Measurements from ENCODE around the gene NRN1. TPM values are rescaled to one million over a fixed set of nuclear protein-coding genes. Genes with fewer than 3 reads are reported as not detected.

NRN1 gene
- polyA plus RNA-seq, 1 donor (not counting 4 experiments of a cell fraction or from before 2014, with no cell fraction given) = 5.7 TPM

DNA sequence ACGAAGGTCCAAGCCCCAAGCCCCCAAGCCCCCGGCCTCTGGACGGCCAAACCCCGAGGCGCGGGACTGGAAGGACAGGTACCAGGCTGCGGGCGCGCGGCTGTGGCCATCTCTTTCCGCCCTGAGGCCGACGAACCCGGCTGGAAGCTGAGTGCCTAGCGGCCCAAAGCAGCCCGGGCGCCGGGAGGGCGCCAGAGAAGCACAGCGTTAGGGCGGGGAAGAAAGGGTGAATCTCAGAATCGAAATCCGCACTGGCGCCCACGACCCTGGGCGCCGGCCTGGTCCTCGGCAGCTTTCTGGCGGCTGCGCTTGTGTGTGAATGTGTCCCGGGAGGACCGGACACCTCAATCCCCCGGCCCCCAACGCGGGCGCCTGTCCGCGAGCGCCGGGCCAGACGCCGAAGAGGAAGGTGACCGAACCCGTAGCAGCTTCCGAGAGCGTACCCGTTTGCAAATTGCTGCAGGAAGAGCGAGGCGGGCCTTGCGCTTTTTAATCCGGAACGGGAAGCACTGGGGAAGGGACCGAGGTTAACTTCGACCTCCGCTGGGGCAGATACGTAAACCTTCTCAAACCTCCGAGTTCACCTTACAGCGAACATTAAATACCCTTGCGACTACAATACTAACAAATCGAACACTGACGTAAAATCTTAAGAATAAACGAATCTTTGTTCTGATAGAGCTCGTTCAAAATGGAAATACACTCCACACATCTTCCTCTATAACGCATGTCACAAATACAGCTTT is 2.9 kb downstream of the NRN1 start:
- no peak for FAIRE-seq
- Histone ChIP-seq H3K9ac (ENCODE audit: control insufficient read depth, extremely low read depth, insufficient read depth, low read length) (peak overlapping the region; percentile 18), H3K9me3 (ENCODE audit: control insufficient read depth, low read depth, low read length) (peaks cover 11% of the 10 kb centered on the region), H3K36me3 (ENCODE audit: control insufficient read depth in 2 of 2, extremely low read depth in 1 of 2, insufficient read depth in 2 of 2, low read length in 2 of 2) (no peaks in the 10 kb centered on the region), H4K20me1 (ENCODE audit: control insufficient read depth, extremely low read depth, insufficient read depth, low read length) (no peaks in the 10 kb centered on the region), H3K4me3 (ENCODE audit: control insufficient read depth in 2 of 3, extremely low read depth in 1 of 3, insufficient read depth in 2 of 3, low read depth in 1 of 3, low read length in 3 of 3) (peak overlapping the region in 2 of 3 experiments; percentile 36 to 58), H3K79me2 (ENCODE audit: control insufficient read depth, insufficient read depth, low read length) (no peaks in the 10 kb centered on the region), H3K4me1 (ENCODE audit: control insufficient read depth, extremely low read depth, insufficient read depth, low read length) (peaks cover under 1% of the 10 kb centered on the region), H3K27me3 (ENCODE audit: control insufficient read depth, extremely low read depth, insufficient read depth, low read length) (peaks cover 100% of the 10 kb centered on the region), H3K27ac (ENCODE audit: control insufficient read depth, insufficient read depth, low read length) (no peak overlapping the region), H2AFZ (ENCODE audit: control insufficient read depth, low read length) (peak overlapping the region; percentile 36), H3K9me1 (ENCODE audit: control insufficient read depth, extremely low read depth, insufficient read depth, low read length) (no peaks in the 10 kb centered on the region), H3K4me2 (ENCODE audit: control insufficient read depth, extremely low read depth, insufficient read depth, low read depth, low read length) (peak overlapping the region; percentile 46)
- no peak for DNase-seq (ENCODE audit: low read depth, low spot score)
- TF ChIP-seq EZH2 (IDR thresholded peaks at IDR 0.05; ENCODE audit: low read length) = peak; percentile 87
- TF ChIP-seq CTCF (optimal IDR thresholded peaks at IDR 0.05 in 1 of 3, IDR thresholded peaks at IDR 0.05 in 1 of 3, conservative IDR thresholded peaks at IDR 0.05 in 1 of 3; ENCODE audit: extremely low read depth in 1 of 3, insufficient read depth in 2 of 3, low read length in 3 of 3) = no peak
- dilution Hi-C loops (cut with MboI; ENCODE audit: extremely low pct_ligation_motif_present, low sequenced_read_pairs) = no loop called here

- no peak overlapping the region for H3K27ac ChIP-seq (ENCODE audit: control insufficient read depth, insufficient read depth, low read length)
- H3K9me1 ChIP-seq (ENCODE audit: control insufficient read depth, extremely low read depth, insufficient read depth, low read length) = no peaks in the 10 kb centered on the region
- peak overlapping the region; percentile 46 for H3K4me2 ChIP-seq (ENCODE audit: control insufficient read depth, extremely low read depth, insufficient read depth, low read depth, low read length)
- dilution Hi-C loops (cut with MboI; ENCODE audit: extremely low pct_ligation_motif_present, low sequenced_read_pairs) = no loop called here
- H3K9me3 ChIP-seq (ENCODE audit: control insufficient read depth, low read depth, low read length) = peaks cover 11% of the 10 kb centered on the region
- peak overlapping the region in 2 of 3 experiments; percentile 36 to 58 for H3K4me3 ChIP-seq (ENCODE audit: control insufficient read depth in 2 of 3, extremely low read depth in 1 of 3, insufficient read depth in 2 of 3, low read depth in 1 of 3, low read length in 3 of 3)
- no peak for TF ChIP-seq CTCF (optimal IDR thresholded peaks at IDR 0.05 in 1 of 3, IDR thresholded peaks at IDR 0.05 in 1 of 3, conservative IDR thresholded peaks at IDR 0.05 in 1 of 3; ENCODE audit: extremely low read depth in 1 of 3, insufficient read depth in 2 of 3, low read length in 3 of 3)
- TF ChIP-seq EZH2 (IDR thresholded peaks at IDR 0.05; ENCODE audit: low read length) = no peak
- peaks cover 3% of the 10 kb centered on the region for H3K4me1 ChIP-seq (ENCODE audit: control insufficient read depth, extremely low read depth, insufficient read depth, low read length)
- no peaks in the 10 kb centered on the region for H3K36me3 ChIP-seq (ENCODE audit: control insufficient read depth in 2 of 2, extremely low read depth in 1 of 2, insufficient read depth in 2 of 2, low read length in 2 of 2)
- DNase-seq (ENCODE audit: low read depth, low spot score) (no peak), FAIRE-seq (no peak)
- H3K27me3 ChIP-seq (ENCODE audit: control insufficient read depth, extremely low read depth, insufficient read depth, low read length) = peaks cover 100% of the 10 kb centered on the region
- H2AFZ ChIP-seq (ENCODE audit: control insufficient read depth, low read length) = no peak overlapping the region
- H3K79me2 ChIP-seq (ENCODE audit: control insufficient read depth, insufficient read depth, low read length) = no peaks in the 10 kb centered on the region
- H3K9ac ChIP-seq (ENCODE audit: control insufficient read depth, extremely low read depth, insufficient read depth, low read length) = no peak overlapping the region
- no peaks in the 10 kb centered on the region for H4K20me1 ChIP-seq (ENCODE audit: control insufficient read depth, extremely low read depth, insufficient read depth, low read length)
Measured at GRCh38 chr6:6002848-6003620, 3.7 kb downstream of the NRN1 start.
